ENCODE data around the gene SYTL2.

The SYTL2 gene

GRCh38 chr11:85827748-85828639, 17.1 kb upstream of the SYTL2 start:
- DNase-seq, result peak; percentile 77

- DNase-seq, result peak; percentile 37
Measured at GRCh38 chr11:85826116-85826855, 15.3 kb upstream of the SYTL2 start.

DNA sequence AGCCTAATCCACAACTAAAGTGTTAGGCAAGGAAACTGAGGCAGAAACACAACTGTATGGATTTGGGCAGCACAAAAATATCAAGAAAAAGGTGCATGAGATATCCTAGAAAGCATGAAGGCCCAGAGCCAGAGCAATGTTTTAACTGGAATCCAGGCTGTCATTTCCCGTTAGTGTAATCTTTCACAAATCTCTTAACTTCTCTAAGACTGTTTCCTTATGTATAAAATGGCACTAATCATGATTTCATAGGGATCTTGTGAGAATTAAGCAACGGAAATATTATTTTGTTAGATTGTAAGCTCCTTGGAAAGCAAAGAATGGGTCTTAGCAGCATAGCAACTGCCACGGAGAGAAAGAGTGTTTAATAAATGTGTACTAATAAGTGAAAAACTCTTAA, 14.7 kb upstream of the SYTL2 start:
- no peak for DNase-seq

- peak; percentile 81 for DNase-seq
Measured at GRCh38 chr11:85823816-85824215, 12.9 kb upstream of the SYTL2 start.

DNA sequence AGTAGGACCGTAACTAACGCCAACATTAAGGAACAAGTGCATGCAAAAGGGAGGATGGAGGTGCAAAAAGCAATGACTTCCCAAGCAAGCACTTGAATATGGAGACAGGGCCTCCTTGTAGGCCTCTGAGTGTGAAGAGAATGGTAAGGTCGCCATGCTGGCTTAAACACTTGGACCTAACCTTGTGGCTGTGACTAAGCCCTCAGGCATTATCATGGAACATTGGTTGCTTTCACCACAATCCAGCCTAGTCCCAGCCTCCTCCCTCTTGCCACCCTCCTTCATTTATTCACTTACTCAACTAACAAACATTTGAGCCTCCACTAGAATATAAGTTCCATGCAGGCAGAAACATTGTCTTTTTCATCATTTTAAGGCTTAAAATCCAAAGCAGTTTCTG, 11.9 kb upstream of the SYTL2 start:
- no peak for DNase-seq

- peak; percentile 9 for DNase-seq
Measured at GRCh38 chr11:85821636-85822035, 10.7 kb upstream of the SYTL2 start.

DNA sequence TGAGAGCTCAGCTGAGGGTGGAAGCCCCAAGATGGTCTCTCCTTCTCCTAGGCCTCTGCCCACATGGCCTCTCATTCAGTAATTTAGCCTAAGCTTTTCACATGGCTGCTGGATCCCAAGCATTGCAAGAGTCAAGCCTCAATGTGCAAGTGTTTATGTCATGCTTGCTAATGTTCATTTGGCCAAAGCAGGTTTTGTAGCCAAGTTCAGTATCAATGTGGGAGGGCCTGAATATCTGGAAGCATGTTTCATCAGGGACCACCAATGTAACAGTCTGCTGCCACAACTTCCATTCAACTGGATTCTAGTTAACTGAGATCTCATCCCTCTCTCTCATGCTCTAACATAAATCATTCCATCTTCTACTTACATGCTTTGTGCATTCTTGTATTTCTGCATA, 8.5 kb upstream of the SYTL2 start:
- no peak for DNase-seq

GRCh38 chr11:85815186-85815931, 4.4 kb upstream of the SYTL2 start:
- DNase-seq, result no peak

DNA sequence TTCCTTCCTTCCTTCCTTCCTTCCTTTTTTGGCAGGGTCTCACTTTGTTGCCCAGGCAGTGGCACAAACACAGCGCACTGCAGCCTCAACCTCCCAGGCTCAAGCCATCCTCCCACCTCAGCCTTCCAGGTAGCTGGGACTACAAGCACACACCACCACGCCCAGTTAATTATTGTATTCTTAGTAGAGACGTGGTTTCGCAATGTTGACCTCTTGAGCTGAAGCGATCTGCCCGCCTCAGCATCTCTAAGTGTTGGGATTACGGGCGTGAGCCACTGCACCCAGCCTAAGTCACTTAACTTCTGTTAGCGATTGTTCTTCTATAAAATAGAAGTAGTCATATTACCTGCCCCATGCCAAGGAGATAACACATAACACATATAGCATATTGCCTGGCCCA, 2.8 kb upstream of the SYTL2 start:
- no peak for DNase-seq

- no peak for DNase-seq
Measured at GRCh38 chr11:85811624-85812023, 683 bp upstream of the SYTL2 start.

GRCh38 chr11:85810521-85810870, 445 bp downstream of the SYTL2 start:
- DNase-seq, result no peak

- no peak for DNase-seq
Measured at GRCh38 chr11:85809863-85810262, 1.1 kb downstream of the SYTL2 start.

DNA sequence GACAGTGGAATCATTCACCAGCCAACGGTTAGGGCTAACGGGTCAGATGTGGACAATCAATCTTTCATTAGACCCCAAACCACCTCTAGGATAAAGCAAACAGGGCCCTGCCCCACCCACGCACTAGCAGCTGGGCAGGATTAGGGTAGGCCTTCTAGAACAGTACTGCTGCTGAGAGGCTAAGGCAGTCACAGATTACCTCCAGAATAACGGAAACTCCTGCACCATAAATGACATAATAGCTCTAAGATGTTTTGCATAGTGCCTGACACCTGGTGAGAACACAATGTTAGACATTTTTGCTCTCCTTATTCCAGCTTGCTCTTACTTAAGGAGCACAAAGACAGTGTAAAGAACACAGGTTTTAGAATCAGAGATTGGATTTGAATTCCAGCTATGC, 1.8 kb downstream of the SYTL2 start:
- no peak for DNase-seq

DNA sequence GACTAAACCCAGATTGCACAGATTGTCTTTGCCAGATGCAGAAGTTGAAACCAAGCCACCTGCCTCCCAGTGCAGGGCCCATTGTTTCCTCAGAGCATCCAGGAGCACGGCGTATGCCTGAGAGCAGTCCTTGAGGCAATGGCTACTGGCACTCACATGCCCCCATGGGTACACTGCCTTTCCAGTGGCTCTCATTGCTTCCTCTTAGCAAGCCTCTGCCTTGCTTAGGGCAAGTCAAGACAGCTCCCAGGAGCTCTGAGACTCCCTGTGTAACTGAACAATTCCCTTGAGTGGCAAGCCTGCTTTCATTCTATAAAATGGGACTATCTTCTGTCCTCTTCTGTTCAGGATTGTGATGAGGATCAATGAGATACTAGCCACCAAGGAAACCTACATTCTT, 4.1 kb downstream of the SYTL2 start:
- DNase-seq, result no peak

DNA sequence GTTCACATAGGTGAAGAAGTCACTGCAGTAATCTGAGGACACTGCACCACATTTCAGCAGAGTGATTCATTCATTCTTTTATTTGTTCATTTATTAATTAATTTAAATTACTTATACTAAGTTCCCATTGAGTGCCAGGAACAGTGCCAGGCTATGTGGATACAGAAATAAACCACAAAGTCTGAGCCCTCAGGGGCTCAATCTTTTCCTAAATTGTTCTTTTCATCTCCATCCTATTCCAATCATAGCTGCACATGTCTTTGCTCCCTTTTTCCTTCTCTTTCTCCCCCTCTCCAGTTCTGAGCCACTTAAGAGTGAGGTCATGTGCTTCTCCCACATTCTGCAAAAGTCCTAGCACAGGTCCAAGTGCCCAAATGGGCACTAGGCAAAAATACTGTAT, 4.9 kb downstream of the SYTL2 start:
- no peak for DNase-seq

DNA sequence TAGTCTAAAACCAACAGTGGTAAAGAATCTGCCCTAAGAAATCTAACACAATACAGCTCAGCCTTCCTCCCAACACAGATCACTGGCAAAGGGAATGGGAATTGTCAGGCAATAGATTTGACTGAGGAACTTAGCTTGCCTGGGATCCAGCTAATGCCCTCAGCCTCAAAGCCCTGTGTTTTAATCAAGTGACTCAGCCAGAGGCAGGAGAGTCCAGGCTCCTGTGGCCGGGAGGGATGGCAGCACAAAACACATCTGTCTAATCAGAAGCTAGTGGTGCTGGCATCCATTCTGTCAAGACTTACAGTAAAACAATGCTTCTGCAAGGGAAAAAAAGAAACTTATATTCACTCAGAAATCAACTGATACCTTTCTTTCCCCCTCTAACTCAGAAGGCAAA, 5.6 kb downstream of the SYTL2 start:
- DNase-seq, result no peak

DNA sequence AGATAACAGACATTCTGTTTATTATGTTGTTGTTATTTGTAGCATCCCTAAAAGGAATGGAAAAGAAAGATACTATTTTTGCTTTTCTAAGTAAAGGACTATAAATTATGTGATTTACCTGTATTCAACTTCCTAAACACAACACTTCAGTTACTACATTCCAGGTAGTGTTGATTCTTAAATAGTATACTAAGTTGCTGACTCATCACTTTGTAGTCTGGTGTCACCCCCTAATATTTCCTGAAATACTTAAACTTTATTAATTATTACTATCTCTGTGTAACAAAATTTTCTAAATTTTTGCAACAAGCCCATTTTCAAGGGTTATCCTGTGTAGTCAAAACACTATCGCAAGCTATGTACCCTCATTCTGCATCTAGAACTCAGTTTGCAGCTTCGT, 7.0 kb downstream of the SYTL2 start:
- DNase-seq, result no peak

DNA sequence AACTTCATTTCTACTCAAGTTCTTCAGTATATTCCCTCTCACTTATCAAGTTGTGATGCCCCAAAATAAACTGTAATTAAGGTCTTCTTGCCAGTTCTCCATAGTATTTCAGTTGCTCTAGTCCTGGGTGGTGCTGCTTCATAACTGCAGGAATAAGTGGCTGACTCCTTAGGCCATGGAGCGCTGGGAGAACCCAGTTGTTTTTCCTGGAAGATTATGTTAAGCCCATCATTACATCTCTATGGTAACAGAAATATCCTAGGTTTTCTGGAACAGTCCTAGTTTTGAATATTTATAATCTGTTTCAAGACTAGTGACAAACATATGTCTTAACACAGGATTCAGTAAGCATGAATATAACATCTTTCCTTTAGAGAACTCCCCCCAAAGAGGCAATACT, 7.6 kb downstream of the SYTL2 start:
- DNase-seq, result no peak

GRCh38 chr11:85801527-85801926, 9.4 kb downstream of the SYTL2 start:
- DNase-seq, result no peak

- DNase-seq, result no peak
Measured at GRCh38 chr11:85800595-85801342, 10.2 kb downstream of the SYTL2 start.

DNA sequence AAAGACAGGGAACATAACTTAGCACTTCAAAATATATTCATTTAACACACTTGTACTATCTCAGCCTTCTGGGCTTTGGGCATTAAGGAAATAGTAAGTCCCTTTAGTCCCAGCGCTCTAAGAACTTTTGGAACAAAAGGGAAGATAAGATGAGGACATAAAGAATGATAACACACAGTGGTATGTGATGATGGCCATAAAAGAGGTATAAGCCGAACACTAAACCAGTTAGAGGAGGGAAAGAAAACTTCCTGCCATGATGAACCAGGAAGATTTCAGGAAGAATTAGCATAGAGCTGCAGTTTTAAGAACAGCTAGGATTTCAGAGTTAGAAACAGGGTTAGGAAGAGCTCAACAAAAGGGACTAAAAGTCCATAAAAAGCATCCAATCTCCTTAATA, 11.8 kb downstream of the SYTL2 start:
- no peak for DNase-seq

DNA sequence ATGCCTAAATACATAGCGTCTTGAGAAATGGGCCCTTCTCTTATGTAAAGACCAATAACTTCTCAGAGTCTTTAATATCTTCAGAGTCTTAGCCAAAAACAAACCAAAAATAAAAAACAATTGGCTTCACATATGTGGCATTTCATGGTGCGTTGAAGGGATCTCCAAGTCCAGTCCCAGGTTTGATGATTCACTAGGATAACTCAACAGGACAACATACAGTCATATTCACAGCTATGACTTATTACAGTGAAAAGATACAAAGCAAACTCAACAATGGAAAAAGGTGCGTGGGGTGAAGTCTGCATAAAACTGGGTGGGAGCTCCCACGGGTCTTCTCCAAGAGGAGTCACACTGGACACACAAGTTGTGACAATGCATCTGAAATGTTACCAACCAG, 12.6 kb downstream of the SYTL2 start:
- DNase-seq, result no peak
